CMK (cell line): ENCODE results near the gene IQSEC1.

Experiments used
- DNase-seq: peaks from one replicate; pipeline ENCODE4 v3.0.0-alpha.2; 2010; ENCODE audit warnings: low read depth

Gene IQSEC1

GRCh38 chr3:12907296-12907695 lies 165.9 kb downstream of the IQSEC1 start:
- DNase-seq, result no peak

GRCh38 chr3:12906916-12907290 lies 166.3 kb downstream of the IQSEC1 start:
- DNase-seq, result no peak

- no peak for DNase-seq
Measured at GRCh38 chr3:12906141-12906915, 166.9 kb downstream of the IQSEC1 start.

GRCh38 chr3:12905316-12906071 lies 167.7 kb downstream of the IQSEC1 start:
- no peak for DNase-seq

- no peak for DNase-seq
Measured at GRCh38 chr3:12904951-12905315, 168.3 kb downstream of the IQSEC1 start.

GRCh38 chr3:12903881-12904280 lies 169.3 kb downstream of the IQSEC1 start:
- DNase-seq, result no peak

GRCh38 chr3:12903000-12903800 lies 170.0 kb downstream of the IQSEC1 start:
- no peak for DNase-seq

- DNase-seq, result no peak
Measured at GRCh38 chr3:12902181-12902999, 170.8 kb downstream of the IQSEC1 start.

- DNase-seq, result no peak
Measured at GRCh38 chr3:12901623-12902045, 171.6 kb downstream of the IQSEC1 start.

- DNase-seq, result no peak
Measured at GRCh38 chr3:12900885-12901411, 172.3 kb downstream of the IQSEC1 start.

GRCh38 chr3:12898965-12899755 lies 174.1 kb downstream of the IQSEC1 start:
- DNase-seq, result no peak

GRCh38 chr3:12898290-12898964 lies 174.8 kb downstream of the IQSEC1 start:
- DNase-seq, result no peak

GRCh38 chr3:12897381-12898289 lies 175.6 kb downstream of the IQSEC1 start:
- no peak for DNase-seq

- no peak for DNase-seq
Measured at GRCh38 chr3:12896063-12896985, 176.9 kb downstream of the IQSEC1 start.

- no peak for DNase-seq
Measured at GRCh38 chr3:12895391-12896062, 177.7 kb downstream of the IQSEC1 start.

- DNase-seq, result no peak
Measured at GRCh38 chr3:12894629-12895028, 178.6 kb downstream of the IQSEC1 start.

GRCh38 chr3:12893852-12894251 lies 179.4 kb downstream of the IQSEC1 start:
- no peak for DNase-seq
